Fibroblast of the aortic adventitia (primary cell): Measurements from ENCODE around the gene B2M. TPM values are rescaled to one million over a fixed set of nuclear protein-coding genes. Genes with fewer than 3 reads are reported as not detected.
A peak's percentile ranks its signal among the peaks of the same experiment; 100 is the strongest.

ENCODE experiments used
- DNase-seq: peaks from one replicate; pipeline ENCODE4 v3.0.0-alpha.2; 2010; ENCODE audit warnings: low read depth
- H3K4me3 ChIP-seq: 2 replicates; pipeline ENCODE4 v1.5.1; 2011; ENCODE audit warnings: low read depth, mild to moderate bottlenecking, control low read depth, low read length, moderate library complexity
- CTCF ChIP-seq: IDR thresholded peaks from 2 replicates; pipeline ENCODE4 v1.5.1; 2011; ENCODE audit warnings: mild to moderate bottlenecking, low read length, control low read depth, inconsistent platforms; ENCODE audit not compliant: insufficient read depth
- total RNA-seq: library from RNA; depleted of rRNA; stranded (reverse); fragments of >200 nt; gene quantifications from 2 replicates; pipeline ENCODE4 v1.2.3, GENCODE V29; 2012; ENCODE audit warnings: low replicate concordance

B2M gene
- 2,390 and 3,757 TPM in 2 replicates for total RNA-seq

DNA sequence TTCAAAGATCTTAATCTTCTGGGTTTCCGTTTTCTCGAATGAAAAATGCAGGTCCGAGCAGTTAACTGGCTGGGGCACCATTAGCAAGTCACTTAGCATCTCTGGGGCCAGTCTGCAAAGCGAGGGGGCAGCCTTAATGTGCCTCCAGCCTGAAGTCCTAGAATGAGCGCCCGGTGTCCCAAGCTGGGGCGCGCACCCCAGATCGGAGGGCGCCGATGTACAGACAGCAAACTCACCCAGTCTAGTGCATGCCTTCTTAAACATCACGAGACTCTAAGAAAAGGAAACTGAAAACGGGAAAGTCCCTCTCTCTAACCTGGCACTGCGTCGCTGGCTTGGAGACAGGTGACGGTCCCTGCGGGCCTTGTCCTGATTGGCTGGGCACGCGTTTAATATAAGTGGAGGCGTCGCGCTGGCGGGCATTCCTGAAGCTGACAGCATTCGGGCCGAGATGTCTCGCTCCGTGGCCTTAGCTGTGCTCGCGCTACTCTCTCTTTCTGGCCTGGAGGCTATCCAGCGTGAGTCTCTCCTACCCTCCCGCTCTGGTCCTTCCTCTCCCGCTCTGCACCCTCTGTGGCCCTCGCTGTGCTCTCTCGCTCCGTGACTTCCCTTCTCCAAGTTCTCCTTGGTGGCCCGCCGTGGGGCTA is at the start of gene B2M, which contains the start of gene PATL2:
Gene B2M, plus strand, starts transcription at position 422 of the 647 bp plus-strand sequence. Its CDS starts 30 bp downstream, at position 452.
Gene PATL2, minus strand, starts transcription at position 228 of the 647 bp plus-strand sequence. CDS start 34,833 bp downstream, outside the sequence.
- peak within 1 kb of the TSS; percentile 100 for H3K4me3 ChIP-seq
- TF ChIP-seq CTCF, result no peak

DNA sequence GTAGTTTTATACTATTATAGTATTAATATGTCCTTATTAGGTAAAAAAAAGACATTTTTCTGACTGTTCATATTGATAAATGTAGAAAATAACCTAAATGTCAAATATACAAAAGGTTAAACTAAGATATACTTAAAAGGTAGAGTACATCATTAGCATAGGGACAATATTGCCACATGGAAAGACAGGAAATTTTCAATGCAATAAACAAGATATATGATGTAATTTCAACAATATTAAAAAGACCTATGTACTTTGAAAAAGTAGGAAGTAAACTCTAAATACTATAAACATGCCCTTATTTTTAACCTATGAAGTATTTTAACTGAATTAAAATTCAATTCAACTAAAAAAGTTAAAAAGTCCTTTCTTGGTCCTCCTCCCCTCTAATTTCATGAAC is 49.7 kb upstream of the B2M start:
- no peak overlapping the region for H3K4me3 ChIP-seq
- TF ChIP-seq CTCF, result no peak

More for the DNA sequence above, at the start of gene B2M, which contains the start of gene PATL2:
- DNase-seq, result peak; percentile 97

DNA sequence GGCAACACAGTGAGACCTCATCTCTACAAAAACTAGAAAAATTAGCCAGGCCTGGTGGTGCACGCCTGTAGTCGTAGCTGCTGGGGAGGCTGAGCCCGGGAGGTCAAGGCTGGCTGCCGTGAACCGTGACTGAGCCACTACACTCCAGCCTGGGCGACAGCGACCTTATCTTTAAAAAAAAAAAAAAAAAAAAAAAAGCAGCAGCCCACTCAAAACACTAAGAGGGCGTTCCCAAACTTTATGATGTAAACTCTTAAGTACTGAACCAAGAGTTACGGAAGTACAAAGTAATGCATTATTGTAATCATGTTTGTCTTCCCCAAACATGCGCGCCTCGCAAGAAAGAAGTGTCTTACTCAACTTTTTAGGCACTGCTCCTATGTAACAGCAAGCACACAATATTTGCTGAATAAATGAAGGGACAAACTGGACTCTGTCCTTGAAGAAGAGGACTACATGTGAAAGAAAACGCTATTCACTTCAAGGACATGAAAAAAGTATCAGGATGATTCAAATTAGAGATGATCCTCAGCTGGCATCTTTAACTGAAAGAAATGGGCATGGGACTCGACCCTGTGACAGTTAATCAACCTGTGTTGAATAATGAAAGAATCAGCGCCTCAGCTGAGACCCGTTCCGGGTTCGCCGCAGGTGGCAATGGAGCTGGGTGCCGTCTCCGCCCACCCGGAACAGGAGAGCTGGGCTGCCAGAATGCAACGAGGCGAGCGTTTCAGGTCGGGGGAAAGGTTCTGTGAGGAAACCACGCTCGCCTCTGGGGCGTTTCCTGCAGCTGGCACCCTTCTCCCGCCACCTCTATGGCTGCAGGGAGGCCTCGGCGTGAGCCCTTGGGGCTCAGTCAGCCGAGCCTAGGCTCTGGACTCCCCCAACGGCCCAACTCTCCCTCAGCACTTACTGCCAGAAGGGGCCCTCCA is 48.6 kb upstream of the B2M start:
- DNase-seq, result peak; percentile 53

More for the DNA sequence above, 49.7 kb upstream of the B2M start:
- DNase-seq, result no peak

GRCh38 chr15:44663410-44664308 is 47.7 kb upstream of the B2M start, which contains the start of gene SPG11:
SPG11 (minus strand) TSS chr15:44663662; CDS start chr15:44663647, 15 bp downstream.
- peak; percentile 99 for DNase-seq
- peak; percentile 92 for TF ChIP-seq CTCF
- H3K4me3 ChIP-seq, result peak within 1 kb of the TSS; percentile 90

More for the DNA sequence above, 48.6 kb upstream of the B2M start:
- TF ChIP-seq CTCF, result no peak
- peak overlapping the region; percentile 90 for H3K4me3 ChIP-seq

- no peak overlapping the region for H3K4me3 ChIP-seq
- DNase-seq, result no peak
- TF ChIP-seq CTCF, result no peak
These were observed 44.9 kb upstream of the B2M start for GRCh38 chr15:44666210-44667038.
